ENCODE results near the gene RMND5B.

The RMND5B gene

DNA sequence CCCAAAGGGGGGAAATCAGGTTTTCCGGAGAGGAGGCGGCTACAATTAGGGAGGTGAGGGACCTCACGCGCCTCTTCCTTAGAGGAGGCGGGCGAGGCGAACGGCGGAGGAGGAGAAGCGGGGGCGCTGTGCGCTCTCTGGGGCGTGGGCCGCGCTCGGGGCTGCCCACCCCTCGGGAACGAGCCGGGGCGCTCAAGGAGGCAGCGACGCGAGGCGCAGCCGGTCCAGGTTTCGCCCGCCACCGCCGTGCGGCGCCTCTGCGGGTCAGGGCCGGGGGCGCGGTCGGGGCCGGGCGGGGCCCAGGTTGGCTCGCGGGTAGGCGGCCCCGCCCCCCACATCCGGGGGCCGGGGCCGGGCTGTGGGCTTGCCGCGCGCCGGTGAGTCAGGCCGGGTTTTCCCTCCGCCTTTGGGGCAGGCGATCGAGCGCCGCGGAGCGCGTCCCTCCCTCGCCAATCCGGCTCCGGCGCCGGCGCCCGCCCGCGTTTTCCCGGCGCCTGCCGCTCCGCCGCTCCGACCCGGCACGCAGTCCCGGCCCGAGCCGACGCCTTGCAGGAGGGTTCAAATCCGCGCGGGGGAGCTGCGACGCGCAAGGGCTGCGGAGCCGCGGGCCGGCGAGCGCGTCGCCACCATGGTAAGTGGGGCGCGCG lies 17.6 kb upstream of the RMND5B start, which contains the start of gene N4BP3:
TSS of gene N4BP3 (plus strand) at position 392 of the 647 bp plus-strand sequence. CDS start 6,052 bp downstream, outside the sequence.
- DNase-seq (ENCODE audit: low read depth in 2 of 2, low spot score in 1 of 2) = peak; percentile 64 to 74

DNA sequence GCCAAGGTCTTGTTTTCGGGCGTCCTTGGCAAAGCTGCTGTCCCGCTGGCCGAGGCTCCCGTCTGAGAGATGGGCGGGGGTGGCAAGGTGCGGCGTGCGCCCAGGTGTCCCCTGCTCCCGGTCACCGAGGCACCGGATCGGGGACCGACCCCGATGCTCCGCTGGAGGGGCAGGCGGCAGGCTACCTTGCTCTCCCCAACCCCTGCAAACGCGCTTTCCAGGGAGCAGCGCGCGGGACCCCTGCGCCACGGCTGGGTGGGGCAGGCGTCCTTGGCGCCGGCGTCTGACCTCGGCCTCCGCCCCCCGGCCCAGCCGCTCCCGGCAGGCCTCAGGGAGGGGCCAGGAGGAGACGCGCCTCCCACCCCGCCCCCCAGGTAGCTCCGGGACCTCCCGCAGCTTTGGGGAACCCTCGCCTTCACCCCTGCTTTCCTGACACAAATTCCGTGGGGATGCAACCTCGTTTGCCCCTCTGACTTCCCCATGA lies 16.9 kb upstream of the RMND5B start:
- DNase-seq (ENCODE audit: low read depth in 2 of 2, low spot score in 1 of 2) = no peak

DNA sequence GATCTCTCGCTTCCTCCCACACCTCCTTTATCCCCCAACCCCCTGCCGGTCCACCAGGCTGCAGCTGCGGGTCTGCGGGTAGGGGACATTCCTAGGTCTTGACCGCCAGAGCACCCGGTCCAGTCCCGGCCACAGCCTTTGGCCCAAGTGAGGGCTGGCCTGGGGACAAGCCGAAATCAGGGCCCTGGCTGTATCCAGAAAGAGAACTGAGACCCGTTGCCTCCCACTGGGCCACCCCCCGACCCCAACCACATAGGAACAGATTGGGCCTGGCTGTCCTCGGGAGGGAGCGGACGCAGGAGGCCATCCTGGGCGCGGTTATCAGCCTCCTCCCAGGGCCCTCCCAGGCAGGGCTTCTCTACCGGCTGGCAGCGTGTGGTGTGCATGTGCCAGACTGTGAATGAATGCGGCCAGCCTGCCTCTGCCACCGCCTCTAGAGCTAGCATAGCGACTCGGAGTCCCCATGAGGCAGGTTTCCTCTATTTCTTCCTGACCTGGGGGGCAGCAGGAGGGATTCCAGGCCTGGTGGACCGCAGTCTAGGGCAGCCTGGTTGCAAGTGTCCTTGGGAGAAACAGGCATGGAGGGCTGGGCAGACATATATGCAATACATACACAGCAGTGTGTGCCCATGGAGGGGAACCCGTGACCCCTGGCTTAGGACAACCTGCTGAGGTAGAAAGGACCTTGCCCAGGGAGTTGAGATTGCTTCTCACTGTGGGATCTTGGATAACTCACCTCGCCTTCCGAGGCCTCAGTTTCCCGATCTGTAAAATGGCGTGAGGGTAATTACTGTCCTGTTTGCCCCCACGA lies 16.3 kb upstream of the RMND5B start:
- DNase-seq (ENCODE audit: low read depth in 2 of 2, low spot score in 1 of 2) = no peak

DNA sequence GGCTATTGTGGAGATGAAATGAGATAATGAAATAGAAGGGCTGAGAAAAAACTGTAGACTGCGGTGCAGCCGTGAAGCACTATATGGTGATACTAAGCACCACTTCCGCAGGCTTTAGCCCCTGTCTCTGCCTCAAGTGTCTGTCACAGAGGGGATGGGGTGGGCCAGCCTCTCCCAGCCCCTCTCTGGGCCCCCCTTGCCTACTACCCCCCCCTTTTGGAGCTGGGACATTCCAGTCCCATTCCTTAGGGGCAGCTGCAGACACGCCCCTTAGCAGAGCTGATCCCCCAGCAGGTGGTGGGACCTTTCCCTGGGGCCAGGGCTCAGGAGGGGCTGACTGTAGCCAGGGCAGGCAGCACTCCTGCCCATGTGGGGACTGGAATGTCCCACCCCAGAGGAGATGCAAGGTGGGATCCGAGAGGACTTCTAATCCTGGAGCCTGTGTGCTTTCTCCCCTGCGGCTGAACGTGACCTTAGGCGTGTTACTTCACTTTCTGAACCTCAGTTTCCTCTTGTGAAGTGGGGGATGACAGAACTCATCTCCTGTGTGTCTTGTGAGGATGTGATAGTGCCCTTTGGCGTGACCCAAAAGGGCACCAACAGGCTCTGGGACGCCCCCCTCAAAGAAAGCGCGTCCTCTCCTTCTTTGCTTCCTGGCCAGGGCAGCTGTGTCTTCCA lies 15.5 kb upstream of the RMND5B start:
- DNase-seq (ENCODE audit: low read depth in 2 of 2, low spot score in 1 of 2) = no peak

DNA sequence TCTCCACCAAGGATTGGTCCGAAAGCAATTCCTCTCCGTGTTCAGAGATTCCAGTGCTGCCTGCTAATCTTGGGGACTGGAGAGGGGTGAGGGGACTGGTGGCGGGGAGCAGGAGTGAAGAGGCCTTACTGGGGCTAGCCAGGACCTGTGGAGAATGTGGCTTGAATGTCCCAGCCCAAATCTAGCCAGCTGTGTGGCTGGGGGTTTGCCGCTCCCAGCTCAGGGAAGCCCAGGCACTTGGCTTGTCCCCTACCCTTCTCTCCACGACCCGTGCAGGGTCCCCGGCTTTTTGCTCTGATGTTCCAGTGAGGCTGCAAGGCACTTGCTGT lies 15.0 kb upstream of the RMND5B start:
- DNase-seq (ENCODE audit: low read depth in 2 of 2, low spot score in 1 of 2) = no peak

DNA sequence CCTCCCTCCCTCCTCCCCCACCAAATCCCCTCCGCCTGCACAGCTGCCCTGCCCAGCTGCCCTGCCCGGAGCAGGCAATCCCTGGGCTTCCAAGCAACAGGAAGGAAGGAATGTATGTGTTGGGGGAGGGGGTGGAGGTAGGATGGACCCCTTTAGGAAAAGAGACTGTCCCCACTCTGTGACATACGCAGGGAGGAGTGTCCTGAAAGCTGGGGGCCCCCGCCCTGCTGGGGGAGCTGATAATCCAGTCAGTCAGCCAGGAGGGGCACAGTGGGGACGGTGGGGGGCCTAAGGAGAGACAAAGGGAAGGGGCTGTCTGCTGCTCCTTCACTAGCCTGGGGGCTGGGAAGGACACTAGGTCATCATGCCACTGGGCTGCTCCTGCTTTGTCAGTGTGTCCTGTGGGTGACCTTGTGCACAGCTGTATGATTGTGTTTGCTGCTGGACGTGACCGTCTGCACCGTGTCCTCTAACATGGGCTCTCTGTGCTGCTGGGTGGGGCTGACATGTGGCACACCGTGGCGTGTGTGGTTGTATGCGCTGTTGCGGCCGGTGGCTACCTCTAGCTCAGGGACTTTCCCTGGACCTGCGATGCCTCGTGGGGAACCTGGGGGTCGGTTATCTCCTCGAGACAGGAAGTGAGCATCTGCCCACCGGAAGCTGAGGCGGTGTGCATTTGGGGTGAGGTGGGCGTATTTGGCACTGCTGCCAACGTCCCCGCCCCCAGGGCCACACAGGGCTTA lies 14.5 kb upstream of the RMND5B start:
- peak; percentile 63 to 81 for DNase-seq (ENCODE audit: low read depth in 2 of 2, low spot score in 1 of 2)

DNA sequence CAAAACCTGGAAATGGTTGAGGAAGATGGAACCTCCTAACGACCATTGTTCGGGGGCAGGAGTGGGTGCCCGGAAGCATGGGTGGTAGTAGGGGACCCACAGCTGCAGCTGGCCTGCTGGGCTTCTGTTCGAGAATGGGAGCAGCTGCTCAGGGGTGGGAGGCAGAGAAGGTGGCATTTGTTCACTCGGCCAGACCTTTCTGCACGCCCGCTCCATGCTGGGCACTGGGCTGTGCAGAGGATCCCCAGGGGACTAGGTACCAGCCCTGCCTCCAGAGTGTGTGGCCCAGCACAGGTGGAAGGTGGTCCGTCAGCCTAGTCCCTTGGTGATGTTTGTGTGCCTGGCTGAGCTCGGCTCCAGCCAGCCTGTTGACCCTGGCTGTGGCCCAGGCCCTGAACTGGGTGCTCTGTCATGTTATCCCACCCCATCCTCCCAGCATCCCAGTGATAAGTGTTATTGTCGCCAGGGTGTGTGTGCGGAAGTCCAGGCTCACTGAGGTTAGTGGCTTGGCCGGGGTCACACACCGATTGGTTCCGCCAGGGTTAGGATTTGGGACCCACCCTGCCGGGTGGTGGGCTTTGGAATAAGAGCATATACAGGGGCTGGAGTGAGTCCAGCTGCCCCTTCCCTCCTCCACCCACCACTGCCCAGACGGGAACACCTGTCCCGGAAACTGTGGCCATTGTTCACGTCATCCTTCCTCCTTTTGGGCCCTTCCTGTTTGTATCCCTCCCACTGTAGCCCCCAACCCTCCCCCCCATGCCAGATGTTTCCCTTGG lies 12.7 kb upstream of the RMND5B start:
- DNase-seq (ENCODE audit: low read depth in 2 of 2, low spot score in 1 of 2) = no peak

DNA sequence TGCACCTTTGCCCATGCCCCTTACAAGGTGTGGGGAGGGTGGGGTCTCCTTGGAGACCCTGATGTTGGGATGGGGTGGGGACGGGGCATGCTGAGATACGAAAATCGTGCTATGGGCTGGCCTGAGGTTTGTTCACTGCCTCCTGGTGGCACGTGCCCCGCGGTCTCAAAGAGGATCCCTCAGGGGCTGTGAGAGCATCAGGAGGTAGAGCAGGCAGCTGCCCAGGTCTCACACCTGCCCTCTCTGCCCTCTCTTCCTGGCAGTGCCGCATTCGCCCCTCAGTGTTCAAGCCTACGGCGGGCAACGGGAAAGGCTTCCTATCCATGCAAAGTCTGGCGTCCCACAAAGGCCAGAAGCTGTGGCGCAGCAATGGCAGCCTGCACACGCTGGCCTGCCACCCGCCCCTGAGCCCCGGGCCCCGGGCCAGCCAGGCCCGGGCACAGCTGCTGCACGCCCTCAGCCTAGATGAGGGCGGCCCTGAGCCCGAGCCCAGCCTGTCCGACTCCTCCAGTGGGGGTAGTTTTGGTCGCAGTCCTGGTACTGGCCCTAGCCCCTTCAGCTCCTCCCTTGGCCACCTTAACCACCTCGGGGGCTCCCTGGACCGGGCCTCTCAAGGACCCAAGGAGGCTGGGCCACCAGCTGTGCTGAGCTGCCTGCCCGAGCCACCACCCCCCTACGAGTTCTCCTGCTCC lies 10.8 kb upstream of the RMND5B start:
- no peak for DNase-seq (ENCODE audit: low read depth in 2 of 2, low spot score in 1 of 2)

DNA sequence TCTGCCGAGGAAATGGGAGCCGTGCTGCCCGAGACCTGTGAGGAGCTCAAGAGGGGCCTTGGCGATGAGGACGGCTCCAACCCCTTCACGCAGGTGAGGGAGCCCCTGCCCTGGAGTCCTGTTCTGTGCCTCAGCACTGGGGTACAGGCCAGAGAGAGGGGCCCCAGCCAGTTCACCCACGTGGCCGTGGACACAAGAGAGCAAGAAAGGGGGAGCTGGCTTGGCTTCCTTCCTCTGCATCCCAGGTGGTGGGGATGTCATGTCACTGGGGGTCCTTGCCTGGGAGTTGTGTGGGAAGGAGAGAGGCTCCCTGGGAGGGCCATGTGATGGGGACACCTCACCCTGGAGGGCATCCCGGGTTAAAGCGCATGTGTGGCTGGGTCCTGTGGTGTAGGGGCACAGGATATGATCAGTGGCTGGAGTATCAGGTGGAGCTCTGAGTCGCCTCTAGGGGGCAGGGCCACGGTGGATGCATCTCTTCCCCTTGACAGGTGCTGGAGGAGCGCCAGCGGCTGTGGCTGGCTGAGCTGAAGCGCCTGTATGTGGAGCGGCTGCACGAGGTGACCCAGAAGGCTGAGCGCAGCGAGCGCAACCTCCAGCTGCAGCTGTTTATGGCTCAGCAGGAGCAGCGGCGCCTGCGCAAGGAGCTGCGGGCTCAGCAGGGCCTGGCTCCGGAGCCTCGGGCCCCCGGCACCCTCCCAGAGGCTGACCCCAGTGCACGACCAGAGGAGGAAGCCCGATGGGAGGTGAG lies 10.0 kb upstream of the RMND5B start:
- DNase-seq (ENCODE audit: low read depth in 2 of 2, low spot score in 1 of 2) = peak in 1 of 2 donors; percentile 40

DNA sequence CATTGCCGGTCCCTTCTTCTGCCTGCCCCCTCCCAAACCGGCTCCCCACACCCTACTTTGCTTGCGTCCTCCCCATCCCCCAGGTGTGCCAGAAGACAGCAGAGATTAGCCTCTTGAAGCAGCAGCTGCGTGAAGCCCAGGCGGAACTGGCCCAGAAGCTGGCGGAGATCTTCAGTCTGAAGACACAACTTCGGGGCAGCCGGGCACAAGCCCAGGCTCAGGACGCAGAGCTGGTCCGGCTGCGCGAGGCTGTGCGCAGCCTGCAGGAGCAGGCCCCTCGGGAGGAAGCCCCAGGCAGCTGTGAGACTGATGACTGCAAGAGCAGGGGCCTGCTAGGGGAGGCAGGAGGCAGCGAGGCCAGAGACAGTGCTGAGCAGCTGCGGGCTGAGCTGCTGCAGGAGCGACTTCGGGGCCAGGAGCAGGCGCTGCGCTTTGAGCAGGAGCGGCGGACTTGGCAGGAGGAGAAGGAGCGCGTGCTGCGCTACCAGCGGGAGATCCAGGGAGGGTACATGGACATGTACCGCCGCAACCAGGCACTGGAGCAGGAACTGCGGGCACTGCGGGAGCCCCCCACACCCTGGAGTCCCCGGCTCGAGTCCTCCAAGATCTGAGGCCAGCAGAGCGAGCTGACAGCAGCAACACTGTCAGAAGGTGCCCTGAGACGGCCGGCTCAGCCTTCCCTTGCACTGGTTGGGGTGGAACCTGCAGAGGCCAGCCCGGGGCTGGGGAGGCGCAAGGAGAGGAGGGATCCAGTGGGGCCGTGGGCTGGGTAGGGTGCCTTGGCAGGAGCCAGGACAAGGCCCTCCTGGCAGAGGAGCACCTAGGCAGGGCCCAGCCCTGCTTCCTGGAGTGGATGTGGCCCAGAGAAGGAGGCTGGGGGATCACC lies 9.2 kb upstream of the RMND5B start:
- DNase-seq (ENCODE audit: low read depth in 2 of 2, low spot score in 1 of 2) = no peak

DNA sequence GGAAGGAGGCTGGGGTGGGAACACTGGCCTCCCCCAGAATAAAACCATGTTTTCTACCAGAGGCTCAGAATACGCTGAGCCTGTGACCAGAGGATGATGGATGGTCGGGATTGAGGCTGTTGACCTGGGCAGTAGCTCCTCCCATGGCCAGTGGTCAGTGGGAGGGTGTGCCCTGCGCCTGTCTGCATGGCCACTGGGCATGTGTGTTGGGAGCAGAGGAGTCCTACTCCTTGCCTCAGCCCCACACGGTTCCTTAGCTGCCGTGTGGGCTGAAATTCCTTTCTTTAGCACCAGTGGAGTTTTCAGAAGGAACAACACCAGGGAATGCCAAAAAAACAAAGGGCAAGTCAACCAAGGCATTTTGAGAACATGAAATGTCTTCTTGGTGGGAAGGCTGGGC lies 8.5 kb upstream of the RMND5B start:
- no peak for DNase-seq (ENCODE audit: low read depth in 2 of 2, low spot score in 1 of 2)

DNA sequence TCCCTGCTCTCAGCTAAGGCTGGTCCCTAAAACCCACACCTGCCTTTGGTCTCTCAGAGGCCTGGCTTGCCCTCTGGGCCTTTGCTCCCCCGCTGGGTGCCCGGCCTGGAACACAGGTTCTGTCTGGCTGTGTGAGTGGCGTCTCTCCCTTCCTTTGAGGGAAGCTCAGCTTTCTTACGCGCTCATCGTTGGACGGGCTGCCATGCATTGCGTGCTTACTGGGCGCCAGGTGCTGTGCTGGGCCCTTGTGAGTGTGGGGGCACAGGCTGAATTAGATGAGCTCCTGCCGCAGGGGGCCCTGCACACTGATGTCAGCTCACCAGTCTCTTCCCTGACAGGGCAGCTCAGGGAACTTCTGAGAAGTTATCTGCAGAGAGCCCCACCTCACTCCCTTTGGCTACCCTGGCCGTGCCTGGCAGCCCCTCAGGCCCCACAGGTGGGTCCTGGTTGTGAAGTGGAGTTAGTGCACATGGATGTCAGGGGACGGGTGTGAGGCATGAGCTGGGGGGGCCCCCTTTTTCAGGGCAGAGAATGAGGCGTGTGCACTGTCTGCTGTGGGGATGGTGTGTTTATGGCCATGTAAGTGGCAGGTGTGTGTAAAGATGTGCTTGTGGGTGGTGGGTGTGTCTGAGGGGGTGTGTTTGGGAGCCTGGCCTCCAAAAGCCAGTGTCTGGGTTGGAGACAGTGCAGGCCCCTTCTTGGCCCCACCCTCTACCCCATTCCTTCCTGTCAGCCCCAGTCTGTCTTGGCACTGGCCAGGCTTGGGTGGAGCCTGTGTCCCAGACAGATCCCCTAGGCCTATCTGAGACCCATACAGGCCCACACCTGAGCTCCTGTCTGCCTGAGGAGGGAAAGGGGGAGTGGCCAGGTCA lies 7.5 kb upstream of the RMND5B start:
- DNase-seq (ENCODE audit: low read depth in 2 of 2, low spot score in 1 of 2) = no peak

DNA sequence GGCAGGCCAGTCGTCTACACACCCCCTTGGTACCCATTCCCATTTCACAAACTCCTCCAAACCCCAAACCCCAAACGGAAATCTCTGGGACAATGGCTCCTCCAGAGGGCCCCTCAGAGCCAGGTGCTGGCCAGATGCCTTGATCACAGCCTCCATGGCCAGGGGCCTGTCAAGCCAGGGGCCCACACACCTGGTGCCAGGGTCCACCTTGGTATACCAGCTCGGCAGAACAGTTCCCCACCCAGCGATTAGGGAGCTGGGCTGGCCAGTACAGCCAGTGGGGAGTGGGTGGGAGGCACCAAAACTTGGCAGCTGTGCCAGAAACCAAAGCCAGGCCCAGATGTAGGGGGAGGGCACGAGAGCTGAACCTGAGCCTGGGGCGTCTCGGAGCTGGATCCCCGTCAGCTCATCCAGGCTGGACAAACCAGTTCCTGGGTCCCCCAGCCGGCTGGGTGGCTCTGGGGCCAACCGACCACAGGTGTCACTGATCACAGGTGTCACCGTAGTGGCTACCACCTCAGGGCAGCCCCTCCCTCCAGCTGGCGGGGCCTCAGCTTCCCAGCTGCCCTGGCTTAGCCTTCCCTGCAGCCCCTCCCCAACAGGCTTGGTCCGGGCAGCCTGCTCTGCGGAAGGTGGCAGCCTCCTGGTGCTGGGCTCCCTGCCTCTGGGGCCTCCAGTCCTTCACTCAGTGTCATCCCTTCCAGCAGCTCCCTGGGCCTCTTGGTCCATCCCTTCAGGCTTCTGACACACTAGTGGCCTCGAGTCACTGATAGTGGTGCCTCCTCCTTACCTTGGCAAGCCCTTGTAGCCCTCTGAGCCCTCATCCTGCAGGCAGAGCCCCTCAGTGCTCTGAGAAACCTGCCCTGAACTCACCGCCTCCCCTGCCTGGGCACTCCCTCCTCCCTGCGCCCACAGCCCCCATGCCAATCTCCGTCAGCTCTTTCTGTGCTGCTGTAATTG lies 6.6 kb upstream of the RMND5B start:
- no peak for DNase-seq (ENCODE audit: low read depth in 2 of 2, low spot score in 1 of 2)

DNA sequence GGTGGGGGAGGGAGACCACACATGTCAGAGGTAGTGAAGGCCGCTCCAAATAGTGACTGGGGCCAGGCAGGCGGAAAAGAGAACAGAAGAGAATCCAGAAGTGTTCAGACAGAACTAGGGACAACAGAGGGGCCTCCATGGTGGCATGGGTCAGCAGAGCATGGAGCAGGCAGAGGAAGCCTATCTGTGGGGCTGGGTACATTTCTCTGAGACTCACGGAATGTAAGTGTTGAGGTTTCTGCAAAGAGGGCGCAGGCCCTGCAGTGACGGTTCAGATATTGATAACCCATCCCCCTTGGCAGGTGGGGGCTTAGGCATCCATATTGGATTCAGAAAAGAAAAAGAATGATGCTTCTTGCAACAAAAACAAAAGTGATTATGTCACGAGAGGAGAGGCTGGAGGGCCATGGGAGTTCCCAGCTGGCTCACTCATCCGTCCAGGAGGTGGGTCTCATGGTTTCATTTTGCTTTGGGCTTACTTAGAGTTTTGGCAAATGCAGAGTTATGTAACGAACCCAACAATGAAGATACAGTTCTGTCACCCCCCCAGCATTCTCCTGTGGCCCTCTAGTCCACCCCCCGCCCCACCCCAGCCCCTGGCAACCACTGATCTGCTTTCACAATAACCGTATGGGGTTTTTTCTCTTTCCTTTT lies 5.4 kb upstream of the RMND5B start:
- DNase-seq (ENCODE audit: low read depth in 2 of 2, low spot score in 1 of 2) = no peak

DNA sequence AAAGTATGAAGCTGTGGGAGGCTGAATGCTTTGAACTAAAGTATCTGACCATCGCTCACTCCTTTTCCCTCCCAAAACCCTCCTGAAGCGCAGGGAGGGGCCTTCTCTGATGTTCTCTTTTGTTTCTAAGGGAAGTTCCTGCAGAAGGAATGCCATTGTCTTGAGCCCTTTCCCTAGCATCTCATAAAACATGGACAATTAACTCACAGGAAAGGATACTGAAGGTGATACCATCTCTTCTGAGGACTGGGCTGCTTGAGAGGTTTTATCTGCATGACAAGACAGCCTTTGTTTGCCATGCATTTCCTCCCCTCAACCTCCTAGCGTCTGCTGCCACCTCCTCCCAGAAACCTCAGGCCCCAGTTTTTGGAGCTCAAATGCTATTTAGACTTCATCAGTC lies 4.3 kb upstream of the RMND5B start:
- DNase-seq (ENCODE audit: low read depth in 2 of 2, low spot score in 1 of 2) = no peak
